Mucosa of rectum (tissue), 2 donors: ENCODE data around the gene ANKRD11.
A peak's percentile ranks its signal among the peaks of the same experiment; 100 is the strongest.

Experiments
- H3K27ac ChIP-seq, 2 donors: one replicate each; pipeline ENCODE4 v1.7.0; 2013; ENCODE audit warnings: inconsistent platforms in 2 of 2, low read depth in 2 of 2, low read length in 2 of 2
- H3K27me3 ChIP-seq, 2 donors: one replicate each; pipeline ENCODE4 v1.7.0; 2013; ENCODE audit warnings: low read length in 2 of 2; ENCODE audit not compliant: control insufficient read depth in 2 of 2, insufficient read depth in 2 of 2
- H3K36me3 ChIP-seq, 2 donors: one replicate each; pipeline ENCODE4 v1.7.0; 2013; ENCODE audit warnings: low read length in 2 of 2; ENCODE audit not compliant: control insufficient read depth in 2 of 2, insufficient read depth in 2 of 2
- H3K4me1 ChIP-seq, 2 donors: one replicate each; pipeline ENCODE4 v1.7.0; 2013; ENCODE audit warnings: low read length in 2 of 2, mild to moderate bottlenecking in 1 of 2; ENCODE audit not compliant: control insufficient read depth in 2 of 2, insufficient read depth in 2 of 2
- H3K4me3 ChIP-seq, 2 donors: one replicate each; pipeline ENCODE4 v1.7.0; 2013; ENCODE audit warnings: low read length in 2 of 2
- H3K9ac ChIP-seq, 2 donors: one replicate each; pipeline ENCODE4 v1.7.0; 2013; ENCODE audit warnings: low read length in 2 of 2, low read depth in 1 of 2, mild to moderate bottlenecking in 1 of 2
- H3K9me3 ChIP-seq, 2 donors: one replicate each; pipeline ENCODE4 v1.7.0; 2013; ENCODE audit warnings: low read length in 2 of 2; ENCODE audit not compliant: control insufficient read depth in 2 of 2
- donor health status: healthy.
- donor health status: Normal muscosa, but diverticular disease.

ANKRD11 gene

GRCh38 chr16:89410794-89411309 lies 79.5 kb downstream of the ANKRD11 start:
- Histone ChIP-seq H3K9me3 (no peaks in the 10 kb centered on the region), H3K27ac (peak overlapping the region; percentile 17 to 32), H3K27me3 (no peaks in the 10 kb centered on the region), H3K4me1 (peaks cover 21 to 29% of the 10 kb centered on the region in 2 donors), H3K36me3 (peaks cover 0 to 2% of the 10 kb centered on the region in 2 donors), H3K9ac (no peak overlapping the region), H3K4me3 (no peak overlapping the region)

GRCh38 chr16:89410322-89410721 lies 80.0 kb downstream of the ANKRD11 start:
- H3K27me3 ChIP-seq: no peaks in the 10 kb centered on the region
- H3K4me3 ChIP-seq: no peak overlapping the region
- H3K9ac ChIP-seq: no peak overlapping the region
- H3K27ac ChIP-seq: peak overlapping the region in 1 of 2 donors; percentile 17
- H3K9me3 ChIP-seq: no peaks in the 10 kb centered on the region
- peaks cover 0 to 2% of the 10 kb centered on the region in 2 donors for H3K36me3 ChIP-seq
- H3K4me1 ChIP-seq: peaks cover 21 to 29% of the 10 kb centered on the region in 2 donors

- no peaks in the 10 kb centered on the region for H3K36me3 ChIP-seq
- no peak overlapping the region for H3K4me3 ChIP-seq
- peaks cover 21 to 34% of the 10 kb centered on the region in 2 donors for H3K4me1 ChIP-seq
- H3K27ac ChIP-seq: no peak overlapping the region
- no peaks in the 10 kb centered on the region for H3K27me3 ChIP-seq
- no peak overlapping the region for H3K9ac ChIP-seq
- no peaks in the 10 kb centered on the region for H3K9me3 ChIP-seq
These were observed 81.1 kb downstream of the ANKRD11 start for GRCh38 chr16:89409161-89409711.

- Histone ChIP-seq H3K9ac (no peak overlapping the region), H3K27ac (no peak overlapping the region), H3K36me3 (no peaks in the 10 kb centered on the region), H3K27me3 (no peaks in the 10 kb centered on the region), H3K9me3 (no peaks in the 10 kb centered on the region), H3K4me1 (peaks cover 21 to 34% of the 10 kb centered on the region in 2 donors), H3K4me3 (no peak overlapping the region)
These were observed 82.0 kb downstream of the ANKRD11 start for GRCh38 chr16:89408315-89408714.

- Histone ChIP-seq H3K4me3 (no peak overlapping the region), H3K27me3 (no peaks in the 10 kb centered on the region), H3K36me3 (no peaks in the 10 kb centered on the region), H3K27ac (no peak overlapping the region), H3K9me3 (no peaks in the 10 kb centered on the region), H3K4me1 (peaks cover 21 to 33% of the 10 kb centered on the region in 2 donors), H3K9ac (no peak overlapping the region)
These were observed 82.4 kb downstream of the ANKRD11 start for GRCh38 chr16:89407925-89408300.

- H3K36me3 ChIP-seq: no peaks in the 10 kb centered on the region
- H3K27me3 ChIP-seq: no peaks in the 10 kb centered on the region
- no peak overlapping the region for H3K4me3 ChIP-seq
- no peak overlapping the region for H3K27ac ChIP-seq
- no peak overlapping the region for H3K9ac ChIP-seq
- H3K4me1 ChIP-seq: peaks cover 21 to 31% of the 10 kb centered on the region in 2 donors
- no peaks in the 10 kb centered on the region for H3K9me3 ChIP-seq
These were observed 83.0 kb downstream of the ANKRD11 start for GRCh38 chr16:89407282-89407924.

GRCh38 chr16:89406277-89406888 lies 84.0 kb downstream of the ANKRD11 start:
- Histone ChIP-seq H3K4me3 (no peak overlapping the region), H3K27ac (no peak overlapping the region), H3K9me3 (no peaks in the 10 kb centered on the region), H3K9ac (no peak overlapping the region), H3K4me1 (peaks cover 20 to 30% of the 10 kb centered on the region in 2 donors), H3K27me3 (no peaks in the 10 kb centered on the region), H3K36me3 (no peaks in the 10 kb centered on the region)

GRCh38 chr16:89404561-89404960 lies 85.8 kb downstream of the ANKRD11 start:
- H3K4me3 ChIP-seq: no peak overlapping the region
- H3K27me3 ChIP-seq: no peaks in the 10 kb centered on the region
- H3K9ac ChIP-seq: no peak overlapping the region
- H3K36me3 ChIP-seq: peaks cover 0 to 2% of the 10 kb centered on the region in 2 donors
- H3K4me1 ChIP-seq: peaks cover 7 to 20% of the 10 kb centered on the region in 2 donors
- no peak overlapping the region for H3K27ac ChIP-seq
- H3K9me3 ChIP-seq: no peaks in the 10 kb centered on the region

GRCh38 chr16:89402962-89403361 lies 87.4 kb downstream of the ANKRD11 start:
- H3K9me3 ChIP-seq: no peaks in the 10 kb centered on the region
- H3K27ac ChIP-seq: no peak overlapping the region
- no peak overlapping the region for H3K9ac ChIP-seq
- no peaks in the 10 kb centered on the region for H3K27me3 ChIP-seq
- no peak overlapping the region for H3K4me3 ChIP-seq
- H3K36me3 ChIP-seq: peaks cover 0 to 6% of the 10 kb centered on the region in 2 donors
- peaks cover 2 to 12% of the 10 kb centered on the region in 2 donors for H3K4me1 ChIP-seq
